HG03097 (cell line): ENCODE results near the gene THADA.
"Not testable (repeated sequence)": the region's sequence is repeated elsewhere in the genome, so short reads cannot be mapped to it uniquely, and the experiment has no call there.

ENCODE experiments used
- ATAC-seq: cut with Tn5 transposase; IDR thresholded peaks from one replicate; pipeline ENCODE4 v1.9.1; 2021; ENCODE audit not compliant: unreplicated experiment, low FRiP score

THADA gene

GRCh38 chr2:43450617-43451016, 145.2 kb downstream of the THADA start:
- ATAC-seq = no peak

- ATAC-seq = no peak
Observed at GRCh38 chr2:43448822-43449110, 147.1 kb downstream of the THADA start.

GRCh38 chr2:43448011-43448821, 147.6 kb downstream of the THADA start:
- ATAC-seq = no peak

GRCh38 chr2:43446755-43447154, 149.1 kb downstream of the THADA start:
- not testable (repeated sequence) for ATAC-seq

- no peak for ATAC-seq
Observed at GRCh38 chr2:43445781-43446180, 150.1 kb downstream of the THADA start.

- ATAC-seq = no peak
Observed at GRCh38 chr2:43444989-43445645, 150.7 kb downstream of the THADA start.

GRCh38 chr2:43443282-43443681, 152.6 kb downstream of the THADA start:
- ATAC-seq = no peak

- ATAC-seq = no peak
Observed at GRCh38 chr2:43441195-43441594, 154.6 kb downstream of the THADA start.

- no peak for ATAC-seq
Observed at GRCh38 chr2:43438858-43439655, 156.8 kb downstream of the THADA start.

GRCh38 chr2:43438342-43438741, 157.5 kb downstream of the THADA start:
- no peak for ATAC-seq

GRCh38 chr2:43437363-43437762, 158.5 kb downstream of the THADA start:
- ATAC-seq = no peak

GRCh38 chr2:43436431-43436830, 159.4 kb downstream of the THADA start:
- ATAC-seq = no peak

- no peak for ATAC-seq
Observed at GRCh38 chr2:43435746-43436145, 160.1 kb downstream of the THADA start.

- no peak for ATAC-seq
Observed at GRCh38 chr2:43430489-43430888, 165.3 kb downstream of the THADA start.

GRCh38 chr2:43429369-43429768, 166.5 kb downstream of the THADA start:
- no peak for ATAC-seq

GRCh38 chr2:43427032-43427424, 168.8 kb downstream of the THADA start:
- ATAC-seq = peak; percentile 1

GRCh38 chr2:43426305-43427031, 169.4 kb downstream of the THADA start:
- peak; percentile 87 for ATAC-seq

- ATAC-seq = no peak
Observed at GRCh38 chr2:43425659-43426058, 170.2 kb downstream of the THADA start.

- no peak for ATAC-seq
Observed at GRCh38 chr2:43424262-43425207, 171.3 kb downstream of the THADA start.

- ATAC-seq = no peak
Observed at GRCh38 chr2:43423941-43424261, 171.9 kb downstream of the THADA start.
